Tibial artery (tissue), 4 donors: Measurements from ENCODE around the gene PFDN1.

ENCODE experiments used
- DNase-seq, 2 donors: peaks; one replicate each; pipeline ENCODE4 v3.0.0-alpha.2; 2019
- H3K27ac ChIP-seq, 2 donors: fragments of 200-600 bp; sonication (generic) in 1 of 2; 1 replicate in 1 of 2; 2 replicates in 1 of 2; pipeline ENCODE4 v1.5.1; 2018 to 2019; ENCODE audit warnings: mild to moderate bottlenecking in 1 of 2
- H3K27me3 ChIP-seq, 2 donors: fragments of 200-600 bp; sonication (generic) in 1 of 2; one replicate each; pipeline versions ENCODE4 v1.5.1 to v1.6.0; 2016 to 2019
- H3K36me3 ChIP-seq, 3 donors: fragments of 200-600 bp; sonication (generic) in 2 of 3; one replicate each; pipeline ENCODE4 v1.5.1; 2016 to 2019; ENCODE audit warnings: mild to moderate bottlenecking in 2 of 3
- H3K4me1 ChIP-seq, 4 donors: fragments of 200-600 bp; sonication (generic) in 2 of 4; 1 replicate in 3 of 4; 2 replicates in 1 of 4; pipeline ENCODE4 v1.5.1; 2016 to 2019
- H3K4me3 ChIP-seq, 2 donors: fragments of 200-600 bp; sonication (generic) in 1 of 2; 1 replicate in 1 of 2; 2 replicates in 1 of 2; pipeline ENCODE4 v1.5.1; 2018 to 2019; ENCODE audit warnings: mild to moderate bottlenecking in 2 of 2
- H3K9me3 ChIP-seq, 3 donors: fragments of 200-600 bp; sonication (generic) in 1 of 3; one replicate each; pipeline ENCODE4 v1.5.1; 2016 to 2019
- intact Hi-C: fragments of 100-400 bp; cut with DNase I; formaldehyde crosslinking; loops from one replicate; pipeline ENCODE4 v1.15.0; 2023; ENCODE audit warnings: low total_unique reads
- TF ChIP-seq, protein P1 (sequence below), 2 experiments: fragments of 200-600 bp in 1 of 2; fragments of 450-650 bp in 1 of 2; IDR thresholded peaks; one replicate each; pipeline ENCODE4 v1.5.1; 2017 to 2019; ENCODE audit warnings: antibody characterized with exemption in 2 of 2, mild to moderate bottlenecking in 1 of 2, moderate library complexity in 1 of 2

Gene PFDN1

DNA sequence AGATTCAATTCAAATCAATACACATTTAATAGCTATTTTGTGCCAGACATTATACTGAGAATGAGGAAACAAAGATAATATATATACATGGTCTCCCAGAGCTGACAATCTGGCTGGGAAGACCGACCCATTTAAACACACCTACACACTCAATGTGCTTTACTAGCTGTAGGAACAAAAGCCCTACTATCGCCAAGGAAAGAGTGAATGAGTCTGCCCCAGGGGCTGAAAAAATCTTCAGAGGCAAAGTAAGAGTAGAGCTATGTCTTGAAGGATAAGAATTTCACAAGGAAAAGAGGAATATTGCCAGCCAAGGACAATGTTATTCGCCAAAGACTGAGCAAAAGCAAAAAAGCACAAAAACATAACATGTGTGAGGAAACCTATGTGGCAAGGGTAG is 6.6 kb downstream of the PFDN1 start:
- H3K27me3 ChIP-seq, result no peaks in the 10 kb centered on the region
- H3K4me1 ChIP-seq, result peaks cover 4 to 76% (median 39%) of the 10 kb centered on the region in 4 donors
- peaks cover 0 to 9% (median 3%) of the 10 kb centered on the region in 3 donors for H3K36me3 ChIP-seq
- intact Hi-C loops, result no loop called here
- DNase-seq, result no peak
- H3K27ac ChIP-seq, result peak overlapping the region in 1 of 2 donors; percentile 23
- TF ChIP-seq, protein P1, sequence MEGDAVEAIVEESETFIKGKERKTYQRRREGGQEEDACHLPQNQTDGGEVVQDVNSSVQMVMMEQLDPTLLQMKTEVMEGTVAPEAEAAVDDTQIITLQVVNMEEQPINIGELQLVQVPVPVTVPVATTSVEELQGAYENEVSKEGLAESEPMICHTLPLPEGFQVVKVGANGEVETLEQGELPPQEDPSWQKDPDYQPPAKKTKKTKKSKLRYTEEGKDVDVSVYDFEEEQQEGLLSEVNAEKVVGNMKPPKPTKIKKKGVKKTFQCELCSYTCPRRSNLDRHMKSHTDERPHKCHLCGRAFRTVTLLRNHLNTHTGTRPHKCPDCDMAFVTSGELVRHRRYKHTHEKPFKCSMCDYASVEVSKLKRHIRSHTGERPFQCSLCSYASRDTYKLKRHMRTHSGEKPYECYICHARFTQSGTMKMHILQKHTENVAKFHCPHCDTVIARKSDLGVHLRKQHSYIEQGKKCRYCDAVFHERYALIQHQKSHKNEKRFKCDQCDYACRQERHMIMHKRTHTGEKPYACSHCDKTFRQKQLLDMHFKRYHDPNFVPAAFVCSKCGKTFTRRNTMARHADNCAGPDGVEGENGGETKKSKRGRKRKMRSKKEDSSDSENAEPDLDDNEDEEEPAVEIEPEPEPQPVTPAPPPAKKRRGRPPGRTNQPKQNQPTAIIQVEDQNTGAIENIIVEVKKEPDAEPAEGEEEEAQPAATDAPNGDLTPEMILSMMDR (IDR thresholded peaks at IDR 0.05), result no peak
- no peak overlapping the region for H3K4me3 ChIP-seq
- no peaks in the 10 kb centered on the region for H3K9me3 ChIP-seq

DNA sequence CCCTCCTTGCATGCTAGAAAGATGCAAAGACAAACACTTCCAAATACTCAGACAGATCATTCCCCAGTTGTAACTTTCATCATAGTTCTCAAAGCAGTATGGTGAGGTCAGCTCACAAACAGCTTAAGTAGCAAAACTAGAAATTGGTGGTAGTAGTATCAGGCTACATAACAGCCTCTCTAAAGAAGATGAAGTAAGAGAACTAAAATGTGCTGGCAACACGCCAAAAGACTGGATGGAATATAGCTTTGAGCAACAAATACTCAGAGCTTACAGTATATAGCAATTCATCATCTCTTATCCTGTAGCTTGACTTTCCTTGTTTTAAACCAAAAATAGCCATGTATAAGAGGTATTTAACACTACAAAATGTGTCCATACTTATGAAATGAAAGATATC is 7.5 kb downstream of the PFDN1 start:
- no peaks in the 10 kb centered on the region for H3K9me3 ChIP-seq
- H3K36me3 ChIP-seq, result peaks cover 0 to 9% (median 3%) of the 10 kb centered on the region in 3 donors
- DNase-seq, result peak in 1 of 2 donors; percentile 62
- intact Hi-C loops, result no loop called here
- H3K27me3 ChIP-seq, result no peaks in the 10 kb centered on the region
- H3K4me3 ChIP-seq, result no peak overlapping the region
- TF ChIP-seq, protein P1 (IDR thresholded peaks at IDR 0.05), result no peak
- peak overlapping the region in 1 of 2 donors; percentile 67 for H3K27ac ChIP-seq
- H3K4me1 ChIP-seq, result peaks cover 4 to 85% (median 38%) of the 10 kb centered on the region in 4 donors

DNA sequence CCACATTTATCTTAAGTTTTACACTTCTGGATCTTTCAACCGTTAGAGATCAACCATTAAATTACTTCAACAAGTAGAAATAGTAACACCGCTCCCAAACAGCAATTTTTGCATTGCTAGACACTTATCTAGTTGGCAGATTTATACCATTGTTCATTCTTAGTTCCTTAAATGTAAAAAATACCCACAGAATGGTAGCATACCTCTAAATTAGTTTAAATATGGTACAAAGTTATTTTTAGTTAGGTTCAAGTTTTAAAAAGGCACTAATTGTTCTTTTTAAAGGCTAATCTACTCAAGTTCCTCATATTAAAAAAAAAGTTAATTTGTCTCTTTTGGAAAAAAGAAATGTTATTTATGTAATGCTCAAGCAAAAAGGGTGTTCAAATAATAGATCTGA is 8.1 kb downstream of the PFDN1 start:
- TF ChIP-seq, protein P1 (IDR thresholded peaks at IDR 0.05), result no peak
- intact Hi-C loops, result no loop called here
- no peaks in the 10 kb centered on the region for H3K9me3 ChIP-seq
- DNase-seq, result no peak
- no peaks in the 10 kb centered on the region for H3K27me3 ChIP-seq
- peaks cover 0 to 6% (median 3%) of the 10 kb centered on the region in 3 donors for H3K36me3 ChIP-seq
- H3K4me3 ChIP-seq, result no peak overlapping the region
- H3K4me1 ChIP-seq, result peaks cover 4 to 85% (median 38%) of the 10 kb centered on the region in 4 donors
- H3K27ac ChIP-seq, result peak overlapping the region; percentile 53 to 67

- no peak for DNase-seq
- TF ChIP-seq, protein P1 (IDR thresholded peaks at IDR 0.05), result no peak
- Histone ChIP-seq H3K27me3 (no peaks in the 10 kb centered on the region), H3K9me3 (no peaks in the 10 kb centered on the region), H3K4me3 (no peak overlapping the region), H3K4me1 (peaks cover 4 to 79% (median 35%) of the 10 kb centered on the region in 4 donors), H3K27ac (peak overlapping the region; percentile 53 to 67), H3K36me3 (peaks cover 0 to 1% (median 0%) of the 10 kb centered on the region in 3 donors)
- intact Hi-C loops, result no loop called here
These were observed 9.1 kb downstream of the PFDN1 start for GRCh38 chr5:140293849-140294100.

DNA sequence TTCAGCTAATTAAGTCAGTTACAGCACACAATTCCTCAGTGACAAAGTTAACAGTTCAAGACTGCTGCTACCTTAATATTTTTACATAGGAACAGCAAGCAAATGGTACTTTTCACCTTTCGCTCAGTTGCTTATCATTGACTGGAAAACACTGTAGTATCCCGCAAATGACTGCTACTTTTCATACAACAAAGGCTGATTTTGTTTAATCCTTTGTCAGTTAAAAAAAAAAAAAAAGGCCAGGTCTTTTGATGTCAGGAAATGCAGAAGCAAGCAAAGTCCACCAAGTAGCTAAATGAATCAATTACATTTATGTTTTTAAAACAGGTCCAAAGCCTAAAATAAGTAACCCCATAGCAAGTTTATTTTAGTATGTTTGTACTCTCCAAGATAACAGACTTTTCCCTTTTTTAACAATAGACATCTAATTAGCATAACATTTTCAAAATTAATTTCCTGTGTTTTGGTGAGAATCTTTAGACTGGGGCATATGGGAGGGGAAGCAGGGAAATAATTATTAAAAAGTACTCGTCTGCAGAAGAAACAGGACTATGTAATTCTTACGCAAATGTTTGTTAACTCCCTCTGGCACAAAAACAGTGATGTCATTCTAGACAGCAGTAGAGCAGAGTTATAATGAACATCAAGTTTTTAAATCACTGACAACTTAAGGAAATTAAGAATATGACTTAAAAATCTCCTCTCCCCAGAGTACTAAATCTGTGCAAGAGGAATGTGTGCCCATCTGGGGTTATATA is 9.6 kb downstream of the PFDN1 start:
- no peaks in the 10 kb centered on the region for H3K27me3 ChIP-seq
- peak overlapping the region; percentile 53 to 67 for H3K27ac ChIP-seq
- DNase-seq, result no peak
- H3K4me1 ChIP-seq, result peaks cover 4 to 74% (median 31%) of the 10 kb centered on the region in 4 donors
- intact Hi-C loops, result no loop called here
- no peak overlapping the region for H3K4me3 ChIP-seq
- H3K36me3 ChIP-seq, result no peaks in the 10 kb centered on the region
- TF ChIP-seq, protein P1 (IDR thresholded peaks at IDR 0.05), result no peak
- no peaks in the 10 kb centered on the region for H3K9me3 ChIP-seq
